Loucy (cell line): Measurements from ENCODE around the gene SSBP2.

ENCODE experiments used
- H2AFZ ChIP-seq: fragments of 200-600 bp; sonication (generic); 2 replicates; pipeline ENCODE4 v1.6.0; 2016; ENCODE audit warnings: antibody characterized with exemption, mild to moderate bottlenecking, low read length, moderate library complexity
- H3F3A ChIP-seq: fragments of 200-600 bp; 2 replicates; pipeline ENCODE4 v1.6.0; 2016; ENCODE audit warnings: antibody characterized with exemption, low read depth, mild to moderate bottlenecking
- H3K27me3 ChIP-seq: fragments of 200-600 bp; sonication (generic); 2 replicates; pipeline ENCODE4 v1.6.1; 2014; ENCODE audit warnings: low read length, mild to moderate bottlenecking; ENCODE audit not compliant: insufficient read depth, poor library complexity, severe bottlenecking
- H3K36me3 ChIP-seq: fragments of 200-600 bp; sonication (generic); 2 replicates; pipeline ENCODE4 v1.6.1; 2016; ENCODE audit warnings: low read length; ENCODE audit not compliant: insufficient read depth
- H3K4me1 ChIP-seq: fragments of 200-600 bp; sonication (generic); 2 replicates; pipeline ENCODE4 v1.5.1; 2014; ENCODE audit warnings: low read length, mild to moderate bottlenecking; ENCODE audit not compliant: insufficient read depth, poor library complexity, severe bottlenecking
- H3K4me2 ChIP-seq: fragments of 200-600 bp; sonication (generic); 2 replicates; pipeline ENCODE4 v1.6.0; 2014; ENCODE audit warnings: antibody characterized with exemption, low read length, low read depth, mild to moderate bottlenecking; ENCODE audit not compliant: poor library complexity, severe bottlenecking
- H3K4me3 ChIP-seq: fragments of 200-600 bp; sonication (generic); 2 replicates; pipeline ENCODE4 v1.5.1; 2014; ENCODE audit warnings: low read length, mild to moderate bottlenecking, mixed read lengths; ENCODE audit not compliant: poor library complexity, severe bottlenecking
- H3K79me2 ChIP-seq: fragments of 200-600 bp; sonication (generic); 2 replicates; pipeline ENCODE4 v1.6.1; 2014; ENCODE audit warnings: low read length; ENCODE audit not compliant: insufficient read depth
- H3K9ac ChIP-seq: fragments of 200-600 bp; sonication (generic); 2 replicates; pipeline ENCODE4 v1.6.0; 2014; ENCODE audit warnings: mild to moderate bottlenecking, low read depth, low read length, moderate library complexity; ENCODE audit not compliant: poor library complexity, severe bottlenecking
- H3K9me2 ChIP-seq: fragments of 200-600 bp; sonication (generic); replicated peaks from 2 replicates; pipeline ENCODE4 v1.6.1; 2016; ENCODE audit warnings: low read depth, low read length, mixed read lengths
- H3K9me3 ChIP-seq: fragments of 200-600 bp; sonication (generic); 2 replicates; pipeline ENCODE4 v1.6.1; 2014; ENCODE audit warnings: mild to moderate bottlenecking, antibody characterized with exemption, low read length, low read depth; ENCODE audit not compliant: insufficient read depth
- H4K20me1 ChIP-seq: fragments of 200-600 bp; sonication (generic); 2 replicates; pipeline ENCODE4 v1.6.0; 2014; ENCODE audit warnings: antibody characterized with exemption, low read length, mild to moderate bottlenecking; ENCODE audit not compliant: insufficient read depth, poor library complexity, severe bottlenecking
- EZH2phosphoT487 ChIP-seq: fragments of 200-600 bp; IDR thresholded peaks from 2 replicates; pipeline ENCODE4 v1.6.1; 2018; ENCODE audit warnings: antibody characterized with exemption, mild to moderate bottlenecking, moderate library complexity, borderline replicate concordance
- TF ChIP-seq, protein P1 (sequence below): fragments of 200-600 bp; sonication (generic); conservative IDR thresholded peaks from 2 replicates; pipeline ENCODE4 v1.5.1; 2014; ENCODE audit warnings: mild to moderate bottlenecking, antibody characterized with exemption, low read length

Gene SSBP2

DNA sequence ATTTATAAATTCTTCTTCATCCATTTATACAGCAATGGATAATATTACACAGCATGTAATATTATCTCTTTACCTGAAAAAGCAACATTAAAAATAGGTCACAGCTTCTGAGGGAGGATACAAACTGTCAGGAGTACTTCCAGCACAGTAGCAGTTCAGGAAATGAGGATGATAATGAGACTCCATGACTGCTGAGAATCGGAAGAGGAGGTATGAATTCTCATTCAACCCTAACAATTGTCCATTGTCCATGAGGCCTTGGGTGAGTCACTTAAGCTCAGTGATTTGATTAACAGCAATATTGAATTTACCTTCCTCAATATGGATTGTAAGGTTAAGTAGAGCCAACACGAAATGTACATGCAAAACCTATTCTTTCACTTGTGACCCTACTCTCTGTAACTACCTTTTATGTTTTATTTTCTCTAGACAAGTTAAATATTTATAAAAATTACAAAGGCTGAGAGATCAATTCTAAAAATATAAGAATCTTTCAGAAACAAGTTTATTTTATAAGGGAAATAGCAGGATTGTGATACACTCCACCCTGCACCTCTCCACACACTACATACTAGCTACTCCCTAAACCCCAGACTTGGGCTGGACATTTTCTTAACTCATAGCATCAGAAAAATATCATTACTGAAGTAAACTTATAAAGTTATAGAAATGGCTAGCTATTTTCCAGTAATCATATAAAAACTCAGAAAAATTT, 197.9 kb downstream of the SSBP2 start:
- Histone ChIP-seq H3K4me1 (peaks cover 59% of the 10 kb centered on the region), H3K4me3 (peak overlapping the region; percentile 68), H3K9me3 (no peaks in the 10 kb centered on the region), H4K20me1 (no peaks in the 10 kb centered on the region), H3F3A (peaks cover 16% of the 10 kb centered on the region), H3K36me3 (peaks cover 14% of the 10 kb centered on the region), H3K79me2 (peaks cover 69% of the 10 kb centered on the region), H3K27me3 (no peaks in the 10 kb centered on the region), H3K9me2 (no peaks in the 10 kb centered on the region), H2AFZ (no peak overlapping the region), H3K4me2 (peak overlapping the region; percentile 90), H3K9ac (peak overlapping the region; percentile 65)
- TF ChIP-seq EZH2phosphoT487 = no peak
- TF ChIP-seq, protein P1, sequence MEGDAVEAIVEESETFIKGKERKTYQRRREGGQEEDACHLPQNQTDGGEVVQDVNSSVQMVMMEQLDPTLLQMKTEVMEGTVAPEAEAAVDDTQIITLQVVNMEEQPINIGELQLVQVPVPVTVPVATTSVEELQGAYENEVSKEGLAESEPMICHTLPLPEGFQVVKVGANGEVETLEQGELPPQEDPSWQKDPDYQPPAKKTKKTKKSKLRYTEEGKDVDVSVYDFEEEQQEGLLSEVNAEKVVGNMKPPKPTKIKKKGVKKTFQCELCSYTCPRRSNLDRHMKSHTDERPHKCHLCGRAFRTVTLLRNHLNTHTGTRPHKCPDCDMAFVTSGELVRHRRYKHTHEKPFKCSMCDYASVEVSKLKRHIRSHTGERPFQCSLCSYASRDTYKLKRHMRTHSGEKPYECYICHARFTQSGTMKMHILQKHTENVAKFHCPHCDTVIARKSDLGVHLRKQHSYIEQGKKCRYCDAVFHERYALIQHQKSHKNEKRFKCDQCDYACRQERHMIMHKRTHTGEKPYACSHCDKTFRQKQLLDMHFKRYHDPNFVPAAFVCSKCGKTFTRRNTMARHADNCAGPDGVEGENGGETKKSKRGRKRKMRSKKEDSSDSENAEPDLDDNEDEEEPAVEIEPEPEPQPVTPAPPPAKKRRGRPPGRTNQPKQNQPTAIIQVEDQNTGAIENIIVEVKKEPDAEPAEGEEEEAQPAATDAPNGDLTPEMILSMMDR = no peak

DNA sequence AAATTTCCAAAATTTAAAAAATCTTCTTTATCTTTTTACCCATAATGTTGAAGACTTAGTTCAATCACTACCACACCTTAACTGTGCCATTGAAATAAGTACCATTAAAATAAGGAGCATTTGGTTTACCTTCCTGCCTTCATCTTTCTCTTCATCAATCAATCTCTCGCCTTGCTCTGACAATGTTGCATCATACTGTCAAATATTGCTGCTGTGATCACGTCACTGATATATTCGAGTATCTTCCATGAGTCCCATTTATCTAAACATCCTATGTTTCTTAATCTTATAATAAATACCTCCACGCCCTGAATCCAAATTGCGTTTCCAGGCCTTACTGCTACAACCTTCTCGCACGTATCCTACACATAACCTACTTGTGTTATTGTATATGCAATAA, 201.8 kb downstream of the SSBP2 start:
- H3K27me3 ChIP-seq = no peaks in the 10 kb centered on the region
- H3K9ac ChIP-seq = no peak overlapping the region
- peaks cover 21% of the 10 kb centered on the region for H3K4me1 ChIP-seq
- H3K36me3 ChIP-seq = peaks cover 21% of the 10 kb centered on the region
- H3K9me3 ChIP-seq = no peaks in the 10 kb centered on the region
- peaks cover 70% of the 10 kb centered on the region for H3K79me2 ChIP-seq
- no peak overlapping the region for H3K4me2 ChIP-seq
- no peak overlapping the region for H3K4me3 ChIP-seq
- TF ChIP-seq EZH2phosphoT487 = no peak
- TF ChIP-seq, protein P1 = no peak
- no peak overlapping the region for H2AFZ ChIP-seq
- H4K20me1 ChIP-seq = no peaks in the 10 kb centered on the region
- H3F3A ChIP-seq = peaks cover 12% of the 10 kb centered on the region
- no peaks in the 10 kb centered on the region for H3K9me2 ChIP-seq

DNA sequence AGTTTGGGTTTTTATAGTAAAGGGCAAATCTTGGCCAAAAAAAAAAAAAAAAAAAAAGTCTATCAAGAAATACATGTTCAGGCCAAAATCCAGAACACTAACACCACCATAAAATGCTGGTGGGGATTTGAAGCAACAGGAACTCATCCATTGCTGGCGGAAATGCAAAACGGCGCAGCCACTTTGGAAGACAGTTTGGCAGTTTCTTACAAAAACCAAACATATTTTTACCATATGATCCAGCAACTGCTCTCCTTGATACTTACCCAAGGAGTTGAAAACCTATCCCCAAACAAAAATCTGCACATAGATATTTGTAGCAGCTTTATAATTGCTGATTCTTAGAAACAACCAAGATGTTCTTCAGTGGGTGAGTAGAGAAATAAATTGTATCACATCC, 203.9 kb downstream of the SSBP2 start:
- TF ChIP-seq, protein P1 = no peak
- no peak for TF ChIP-seq EZH2phosphoT487
- peaks cover 4% of the 10 kb centered on the region for H3K4me1 ChIP-seq
- H3K9ac ChIP-seq = no peak overlapping the region
- H3K36me3 ChIP-seq = peaks cover 30% of the 10 kb centered on the region
- no peaks in the 10 kb centered on the region for H3F3A ChIP-seq
- H4K20me1 ChIP-seq = peaks cover 3% of the 10 kb centered on the region
- H3K79me2 ChIP-seq = peaks cover 77% of the 10 kb centered on the region
- H3K27me3 ChIP-seq = no peaks in the 10 kb centered on the region
- H3K9me3 ChIP-seq = no peaks in the 10 kb centered on the region
- H3K4me2 ChIP-seq = no peak overlapping the region
- H3K4me3 ChIP-seq = no peak overlapping the region
- no peak overlapping the region for H2AFZ ChIP-seq
- H3K9me2 ChIP-seq = no peaks in the 10 kb centered on the region
